ENCODE results near the gene TMEM135. TPM values are rescaled to one million over a fixed set of nuclear protein-coding genes. Genes with fewer than 3 reads are reported as not detected.

The TMEM135 gene
- total RNA-seq, 3 donors from 2014 or later = 38.3 to 46.8 (median 43.2) TPM

DNA sequence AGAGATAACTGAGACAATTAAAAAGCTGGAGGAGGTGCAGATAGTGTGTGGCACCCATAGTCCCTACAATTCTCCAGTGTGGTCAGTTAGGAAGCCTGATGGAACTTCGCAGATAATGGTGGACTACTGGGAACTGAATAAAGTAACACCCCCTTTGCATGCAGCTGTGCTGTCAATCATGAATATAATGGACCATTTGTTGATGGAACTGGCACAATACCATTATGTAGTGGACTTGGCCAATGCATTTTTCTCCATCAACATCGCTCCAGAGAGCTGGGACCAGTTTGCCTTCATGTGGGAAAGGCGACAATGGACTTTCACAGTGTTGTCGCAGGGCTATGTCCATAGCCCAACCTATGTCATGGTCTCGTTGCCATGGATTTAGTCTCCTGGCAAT, 324.2 kb downstream of the TMEM135 start:
- Histone ChIP-seq H3K4me3 (no peak overlapping the region), H3K9me3 (no peaks in the 10 kb centered on the region), H3K4me1 (no peaks in the 10 kb centered on the region), H3K36me3 (no peaks in the 10 kb centered on the region), H3K27ac (no peak overlapping the region), H3K27me3 (no peaks in the 10 kb centered on the region)
- TF ChIP-seq POLR2AphosphoS5 (IDR thresholded peaks at IDR 0.05) (no peak), POLR2A (IDR thresholded peaks at IDR 0.05) (no peak)
- TF ChIP-seq, protein P1, sequence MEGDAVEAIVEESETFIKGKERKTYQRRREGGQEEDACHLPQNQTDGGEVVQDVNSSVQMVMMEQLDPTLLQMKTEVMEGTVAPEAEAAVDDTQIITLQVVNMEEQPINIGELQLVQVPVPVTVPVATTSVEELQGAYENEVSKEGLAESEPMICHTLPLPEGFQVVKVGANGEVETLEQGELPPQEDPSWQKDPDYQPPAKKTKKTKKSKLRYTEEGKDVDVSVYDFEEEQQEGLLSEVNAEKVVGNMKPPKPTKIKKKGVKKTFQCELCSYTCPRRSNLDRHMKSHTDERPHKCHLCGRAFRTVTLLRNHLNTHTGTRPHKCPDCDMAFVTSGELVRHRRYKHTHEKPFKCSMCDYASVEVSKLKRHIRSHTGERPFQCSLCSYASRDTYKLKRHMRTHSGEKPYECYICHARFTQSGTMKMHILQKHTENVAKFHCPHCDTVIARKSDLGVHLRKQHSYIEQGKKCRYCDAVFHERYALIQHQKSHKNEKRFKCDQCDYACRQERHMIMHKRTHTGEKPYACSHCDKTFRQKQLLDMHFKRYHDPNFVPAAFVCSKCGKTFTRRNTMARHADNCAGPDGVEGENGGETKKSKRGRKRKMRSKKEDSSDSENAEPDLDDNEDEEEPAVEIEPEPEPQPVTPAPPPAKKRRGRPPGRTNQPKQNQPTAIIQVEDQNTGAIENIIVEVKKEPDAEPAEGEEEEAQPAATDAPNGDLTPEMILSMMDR (IDR thresholded peaks at IDR 0.05) = no peak
- intact Hi-C loops (cut with DNase I; ENCODE audit: low total_unique reads) = loop anchor here (10.0 kb wide), 1 partner anchor 833 kb away; no protein-coding TSS in a partner anchor
- no peak for DNase-seq (ENCODE audit: low spot score in 2 of 2)

DNA sequence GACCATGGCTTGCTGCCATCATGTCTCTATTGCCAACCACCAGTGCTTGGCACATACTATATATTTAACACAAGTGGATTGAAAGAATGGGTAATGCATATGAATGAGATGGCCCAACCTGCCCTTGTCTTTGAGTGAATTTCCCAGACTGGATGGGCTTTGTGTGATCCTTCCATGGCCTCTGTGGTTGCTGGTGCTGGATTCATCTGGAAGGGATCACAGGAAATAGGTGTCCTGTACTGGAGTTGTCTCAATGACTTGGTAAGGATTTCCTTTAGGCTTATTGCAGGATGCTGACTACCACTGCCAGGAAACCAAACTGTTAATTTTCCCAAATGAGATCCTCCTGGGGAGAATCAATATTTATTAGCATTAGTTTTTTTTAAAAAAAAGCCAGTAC, 328.6 kb downstream of the TMEM135 start:
- no peaks in the 10 kb centered on the region for H3K9me3 ChIP-seq
- no peaks in the 10 kb centered on the region for H3K36me3 ChIP-seq
- TF ChIP-seq POLR2A (IDR thresholded peaks at IDR 0.05) (no peak), POLR2AphosphoS5 (IDR thresholded peaks at IDR 0.05) (no peak)
- TF ChIP-seq, protein P1 (IDR thresholded peaks at IDR 0.05) = no peak
- H3K4me1 ChIP-seq = no peaks in the 10 kb centered on the region
- no peak overlapping the region for H3K4me3 ChIP-seq
- no peaks in the 10 kb centered on the region for H3K27me3 ChIP-seq
- no peak overlapping the region for H3K27ac ChIP-seq
- no peak for DNase-seq (ENCODE audit: low spot score in 2 of 2)
- intact Hi-C loops (cut with DNase I; ENCODE audit: low total_unique reads) = loop anchor here (10.0 kb wide), 1 partner anchor 828 kb away; no protein-coding TSS in a partner anchor

DNA sequence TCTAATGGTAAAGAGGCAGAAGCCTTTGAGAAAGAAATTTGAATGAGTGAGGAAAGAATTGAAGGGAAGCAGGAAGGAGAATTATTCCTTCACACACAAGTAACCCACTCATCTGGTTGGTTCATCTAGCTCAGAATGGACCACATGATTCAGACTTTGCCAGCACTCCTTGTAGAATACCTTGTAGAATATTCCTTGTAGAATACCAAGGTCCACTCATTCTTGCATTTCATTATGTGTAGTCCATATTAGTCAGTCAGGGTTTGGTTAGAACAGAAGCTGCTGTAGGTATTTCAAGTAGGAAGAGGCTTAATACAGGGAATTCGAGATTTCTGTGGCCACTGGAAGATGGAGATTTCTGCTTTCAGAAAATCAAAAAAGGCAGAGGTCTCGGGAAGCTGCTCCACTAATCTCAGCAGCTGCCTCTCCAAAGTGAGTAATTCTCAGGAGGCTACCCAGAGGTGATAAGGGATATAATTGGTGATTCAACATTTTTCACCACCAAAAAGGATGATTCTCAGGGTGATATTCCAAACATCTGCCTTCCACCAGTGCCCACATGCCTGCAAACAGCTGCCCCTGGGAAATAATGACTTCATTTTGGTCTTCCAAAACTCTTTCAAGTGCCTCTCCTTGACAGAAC, 329.1 kb downstream of the TMEM135 start:
- H3K9me3 ChIP-seq = no peaks in the 10 kb centered on the region
- no peak overlapping the region for H3K4me3 ChIP-seq
- TF ChIP-seq POLR2AphosphoS5 (IDR thresholded peaks at IDR 0.05) (no peak), POLR2A (IDR thresholded peaks at IDR 0.05) (no peak)
- TF ChIP-seq, protein P1 (IDR thresholded peaks at IDR 0.05) = no peak
- intact Hi-C loops (cut with DNase I; ENCODE audit: low total_unique reads) = loop anchor here (10.0 kb wide), 1 partner anchor 828 kb away; no protein-coding TSS in a partner anchor
- no peak for DNase-seq (ENCODE audit: low spot score in 2 of 2)
- H3K27ac ChIP-seq = no peak overlapping the region
- H3K4me1 ChIP-seq = no peaks in the 10 kb centered on the region
- H3K27me3 ChIP-seq = no peaks in the 10 kb centered on the region
- H3K36me3 ChIP-seq = no peaks in the 10 kb centered on the region

DNA sequence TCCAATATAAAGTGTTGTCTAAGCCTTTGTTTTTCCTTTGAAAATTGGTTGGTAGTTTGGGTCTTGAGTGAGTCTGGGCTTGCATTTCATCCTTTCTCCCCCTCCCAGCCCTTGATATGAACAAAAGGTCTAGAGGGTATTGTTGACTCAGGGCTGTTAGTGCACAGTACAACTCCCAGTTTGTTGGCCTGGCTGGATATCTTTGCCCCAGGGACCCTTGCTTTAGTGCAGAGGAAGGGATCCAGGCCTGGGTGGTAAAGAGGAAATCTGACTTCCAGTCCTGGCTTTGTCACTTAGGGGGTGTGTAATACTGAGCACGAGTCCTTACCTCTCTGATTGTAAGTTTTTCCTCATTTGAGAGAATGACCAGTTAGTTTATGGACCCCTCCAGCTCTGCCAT, 330.4 kb downstream of the TMEM135 start:
- Histone ChIP-seq H3K9me3 (no peaks in the 10 kb centered on the region), H3K27ac (no peak overlapping the region), H3K4me3 (no peak overlapping the region), H3K36me3 (no peaks in the 10 kb centered on the region), H3K4me1 (no peaks in the 10 kb centered on the region), H3K27me3 (no peaks in the 10 kb centered on the region)
- TF ChIP-seq POLR2A (IDR thresholded peaks at IDR 0.05) (no peak), POLR2AphosphoS5 (IDR thresholded peaks at IDR 0.05) (no peak)
- TF ChIP-seq, protein P1 (IDR thresholded peaks at IDR 0.05) = no peak
- intact Hi-C loops (cut with DNase I; ENCODE audit: low total_unique reads) = loop anchor here (10.0 kb wide), 1 partner anchor 827 kb away; no protein-coding TSS in a partner anchor
- DNase-seq (ENCODE audit: low spot score in 2 of 2) = no peak

DNA sequence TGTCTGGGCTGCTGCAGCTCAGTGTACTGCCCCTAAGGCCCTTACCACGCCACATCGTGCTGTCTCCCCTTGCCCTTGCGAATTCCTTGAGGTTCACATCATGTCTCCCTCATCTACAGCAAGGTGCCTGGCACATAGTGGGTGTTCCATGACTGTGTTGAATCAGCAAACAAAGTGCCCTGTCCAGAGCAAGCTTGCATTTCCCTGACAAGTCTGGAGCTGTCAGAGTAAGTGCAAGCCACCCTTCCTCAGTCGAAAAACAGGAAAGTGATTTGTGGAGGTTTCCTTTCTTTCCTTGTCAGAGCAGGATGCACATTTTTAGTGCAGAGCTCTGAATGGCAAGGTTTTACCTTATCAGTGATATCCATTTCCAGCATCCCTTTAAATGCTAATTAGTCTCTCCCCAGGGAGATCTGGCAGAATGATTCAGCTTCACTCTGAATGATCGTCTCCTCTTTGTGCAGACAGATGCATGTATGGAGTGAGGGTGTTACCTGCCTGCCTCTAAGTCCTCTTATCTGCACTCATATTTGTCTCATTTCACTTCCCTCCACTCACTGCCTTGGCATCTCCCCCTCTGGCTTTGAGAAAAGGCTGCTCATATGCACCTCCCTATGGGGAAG, 331.2 kb downstream of the TMEM135 start:
- Histone ChIP-seq H3K9me3 (no peaks in the 10 kb centered on the region), H3K4me3 (no peak overlapping the region), H3K27me3 (no peaks in the 10 kb centered on the region), H3K4me1 (no peaks in the 10 kb centered on the region), H3K36me3 (no peaks in the 10 kb centered on the region), H3K27ac (no peak overlapping the region)
- no peak for DNase-seq (ENCODE audit: low spot score in 2 of 2)
- TF ChIP-seq, protein P1 (IDR thresholded peaks at IDR 0.05) = no peak
- TF ChIP-seq POLR2AphosphoS5 (IDR thresholded peaks at IDR 0.05) (no peak), POLR2A (IDR thresholded peaks at IDR 0.05) (no peak)
- intact Hi-C loops (cut with DNase I; ENCODE audit: low total_unique reads) = loop anchor here (10.0 kb wide), 1 partner anchor 826 kb away; no protein-coding TSS in a partner anchor

Data from breast epithelium (tissue), 4 donors.